ENCODE data around the gene VAMP8. TPM values are rescaled to one million over a fixed set of nuclear protein-coding genes. Genes with fewer than 3 reads are reported as not detected.
"Not testable (repeated sequence)": the region's sequence is repeated elsewhere in the genome, so short reads cannot be mapped to it uniquely, and the experiment has no call there.

The VAMP8 gene
- total RNA-seq, 1 experiment from 2014 or later = 1.5 TPM

DNA sequence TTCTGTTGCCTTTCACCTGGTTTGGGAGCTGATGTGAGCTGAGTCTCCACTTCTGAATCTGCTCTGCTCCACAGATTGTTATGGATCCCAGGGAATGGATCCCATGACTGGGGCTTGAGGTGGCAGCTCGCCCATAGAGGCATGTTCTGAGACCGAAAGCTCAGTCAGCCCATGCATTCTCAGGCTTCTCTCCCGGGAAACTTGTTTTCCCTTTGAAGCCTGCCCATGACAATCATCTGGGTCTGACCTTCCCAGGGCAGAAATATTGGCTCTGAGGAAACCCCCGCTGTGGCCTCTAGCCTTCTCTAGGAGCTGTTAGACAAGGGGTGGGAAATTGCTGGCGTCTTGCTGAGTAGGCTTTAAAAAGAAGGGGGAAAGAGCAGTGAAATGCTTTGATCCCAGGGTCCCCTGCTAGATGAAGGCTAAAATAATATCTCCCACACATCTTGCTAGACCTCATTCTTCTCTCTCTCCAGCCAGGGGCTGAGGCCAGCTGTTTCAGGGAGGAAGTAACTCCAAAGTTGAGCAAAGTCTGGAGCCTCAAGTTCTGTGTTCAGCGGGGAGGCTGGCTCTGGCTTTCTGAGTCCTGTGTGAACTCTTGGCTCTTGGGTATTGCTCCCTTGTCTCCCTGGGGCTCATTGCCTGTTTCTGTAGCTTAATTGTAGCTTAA, 2.0 kb downstream of the VAMP8 start:
- no peak for DNase-seq (ENCODE audit: low spot score)

DNA sequence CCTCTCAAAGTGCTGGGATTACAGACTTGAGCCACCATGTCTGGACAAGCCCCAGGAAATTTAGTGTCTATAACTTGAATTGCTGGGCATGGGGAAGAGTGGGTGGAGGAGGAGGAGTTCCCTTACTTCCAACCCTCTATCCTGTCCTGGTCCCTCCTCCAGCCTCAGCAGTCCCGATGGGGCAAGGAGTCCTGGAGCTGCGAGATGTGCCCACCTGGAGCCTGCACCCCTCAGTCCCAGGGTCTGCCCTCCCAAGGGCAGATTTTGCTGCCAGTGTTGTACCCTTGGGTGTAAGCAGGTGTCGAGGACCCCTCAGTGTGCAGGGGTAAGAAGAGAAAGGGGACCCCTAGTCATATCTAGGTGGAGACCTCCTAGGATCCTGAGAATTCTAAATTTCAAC, 2.8 kb downstream of the VAMP8 start:
- DNase-seq (ENCODE audit: low spot score) = no peak

DNA sequence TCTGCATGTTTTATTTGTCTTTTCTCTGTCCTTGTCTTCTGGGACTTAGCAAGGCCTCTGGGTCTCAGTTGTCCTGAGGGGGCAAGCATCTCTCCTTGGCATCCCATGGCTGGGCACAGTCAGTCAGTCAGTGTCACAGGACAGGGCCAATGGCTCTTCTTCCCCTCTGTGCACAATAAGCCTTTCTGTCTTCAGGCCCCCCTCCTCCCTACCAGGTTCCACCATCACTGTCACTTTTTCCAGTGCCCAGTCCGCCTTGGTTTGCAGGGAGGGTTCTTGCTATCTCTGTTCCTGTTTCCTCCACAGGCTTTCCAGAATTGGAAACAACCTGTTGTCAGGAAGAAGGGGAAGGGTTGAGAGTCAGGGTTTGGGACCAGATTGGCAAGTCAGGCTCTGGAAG, 5.1 kb downstream of the VAMP8 start:
- no peak for DNase-seq (ENCODE audit: low spot score)

DNA sequence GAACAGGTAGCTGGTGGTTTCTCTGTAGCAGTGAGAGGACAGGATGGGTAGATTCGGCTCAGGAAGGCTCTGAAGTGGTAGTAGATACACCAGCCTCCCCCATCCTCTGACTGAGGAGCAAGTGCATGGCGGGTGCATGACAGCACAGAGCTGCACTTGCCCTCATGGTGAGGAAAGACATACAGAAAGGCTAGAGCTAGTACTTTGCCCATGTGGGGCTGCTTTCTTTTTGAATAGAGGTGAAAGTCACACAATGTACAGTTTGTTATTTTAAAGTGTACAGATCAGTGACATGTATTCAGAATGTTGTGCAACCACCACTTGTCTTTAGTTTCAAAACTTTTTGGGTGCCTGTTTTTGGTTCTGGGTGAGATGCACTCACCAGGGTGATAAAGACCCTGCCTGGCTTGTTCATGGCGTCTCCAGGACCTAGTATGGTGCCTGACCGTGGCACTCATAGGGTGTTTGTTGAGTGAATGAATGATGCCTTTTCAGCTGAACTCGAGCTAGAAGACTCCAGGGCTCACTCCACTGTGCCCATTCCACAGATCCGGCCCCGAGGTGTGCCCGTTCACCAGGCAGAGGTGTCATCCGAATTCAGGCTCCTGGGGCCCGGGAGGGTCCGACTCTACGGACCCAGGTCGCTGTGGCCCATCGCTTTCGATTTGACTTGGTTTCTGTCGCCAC, 6.4 kb downstream of the VAMP8 start:
- no peak for DNase-seq (ENCODE audit: low spot score)

DNA sequence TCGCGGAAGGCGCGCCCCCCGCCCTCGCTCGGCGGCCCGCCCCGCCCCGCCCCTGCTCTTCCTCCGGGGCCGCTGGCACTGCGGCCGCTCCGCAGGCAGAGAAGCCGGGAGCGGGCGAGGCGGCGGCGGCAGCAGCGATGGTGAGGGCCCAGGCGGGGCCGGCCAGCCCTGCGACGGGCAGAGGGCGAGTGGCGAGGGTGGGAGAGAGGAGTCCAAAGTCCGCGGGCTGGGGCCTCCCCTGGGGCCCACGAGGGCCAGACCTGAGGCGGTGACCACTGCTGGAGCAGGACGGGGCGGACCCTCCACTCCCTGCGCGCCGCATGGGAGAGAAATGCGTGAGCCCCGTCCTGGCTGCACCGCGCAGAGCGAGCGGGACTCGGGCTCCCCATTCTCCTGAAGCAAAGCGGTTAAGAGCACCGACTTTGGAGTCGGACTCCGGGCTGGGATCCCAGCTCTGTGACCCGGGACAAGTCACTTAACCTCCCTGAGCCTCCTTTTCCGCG, 7.0 kb downstream of the VAMP8 start, which contains the start of gene VAMP5:
Gene VAMP5, plus strand, starts transcription at position 78 of the 503 bp plus-strand sequence. Its CDS starts 60 bp downstream, at position 138.
- no peak for DNase-seq (ENCODE audit: low spot score)

DNA sequence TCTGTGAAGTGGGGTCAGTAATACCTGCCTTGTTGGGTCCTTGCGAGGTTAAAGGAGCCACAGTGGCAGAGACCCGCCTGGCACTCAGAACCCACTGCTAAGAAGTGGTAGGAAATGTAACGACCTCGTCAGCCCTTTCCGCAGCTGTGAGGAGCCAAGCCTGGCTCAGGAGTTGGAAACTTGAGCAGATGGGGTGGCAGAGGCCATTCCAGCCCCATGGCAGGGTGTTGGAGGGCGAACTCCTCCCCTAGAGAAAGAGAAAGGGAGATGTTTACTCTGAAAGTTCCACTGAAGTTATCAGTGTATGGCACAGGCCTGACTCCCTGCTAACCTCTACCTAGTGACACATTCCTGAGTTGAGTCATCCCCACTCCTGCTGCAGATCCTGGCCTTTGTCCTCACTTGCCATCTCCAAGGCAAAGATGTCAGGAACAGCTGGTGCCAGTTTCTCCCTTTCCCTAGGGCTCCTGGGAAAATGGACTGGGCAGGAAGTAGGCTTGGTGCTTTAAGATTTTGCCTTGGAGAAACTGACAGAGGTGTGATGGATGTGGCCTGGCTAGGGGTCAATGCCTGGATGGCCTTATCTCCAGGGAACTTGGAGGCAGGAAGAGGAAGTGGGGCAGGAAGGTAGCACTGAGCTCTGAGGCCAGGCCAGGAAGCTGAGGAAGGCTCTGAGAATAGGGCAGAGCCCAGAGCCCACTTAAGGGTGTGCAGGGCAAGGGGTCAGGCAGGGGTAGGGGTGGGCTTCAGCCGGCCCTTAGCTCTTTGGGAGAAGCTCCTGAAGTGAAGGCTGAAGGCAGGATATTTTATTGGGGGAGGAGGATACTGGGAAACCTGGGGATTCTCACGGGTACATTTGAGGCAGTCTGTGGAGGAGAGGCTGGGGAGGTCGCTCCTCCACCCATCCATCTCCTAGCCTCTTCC, 7.7 kb downstream of the VAMP8 start:
- peak; percentile 97 for DNase-seq (ENCODE audit: low spot score)

DNA sequence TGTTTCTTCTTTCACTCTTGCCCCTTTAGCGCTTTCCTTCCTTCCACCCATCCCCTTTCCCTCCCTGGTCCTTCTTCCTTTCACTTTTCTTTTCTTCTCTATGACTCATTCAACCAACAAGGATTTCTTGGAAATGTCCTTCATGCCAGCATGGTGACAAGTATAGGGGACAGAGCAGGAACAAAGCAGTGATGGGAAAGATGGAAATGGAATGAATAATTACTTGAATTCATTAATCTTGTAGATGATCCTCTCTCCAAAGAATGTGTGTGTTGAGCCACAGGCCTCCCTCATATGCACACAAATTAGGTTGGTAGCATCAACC, 8.4 kb downstream of the VAMP8 start:
- DNase-seq (ENCODE audit: low spot score) = peak; percentile 87

DNA sequence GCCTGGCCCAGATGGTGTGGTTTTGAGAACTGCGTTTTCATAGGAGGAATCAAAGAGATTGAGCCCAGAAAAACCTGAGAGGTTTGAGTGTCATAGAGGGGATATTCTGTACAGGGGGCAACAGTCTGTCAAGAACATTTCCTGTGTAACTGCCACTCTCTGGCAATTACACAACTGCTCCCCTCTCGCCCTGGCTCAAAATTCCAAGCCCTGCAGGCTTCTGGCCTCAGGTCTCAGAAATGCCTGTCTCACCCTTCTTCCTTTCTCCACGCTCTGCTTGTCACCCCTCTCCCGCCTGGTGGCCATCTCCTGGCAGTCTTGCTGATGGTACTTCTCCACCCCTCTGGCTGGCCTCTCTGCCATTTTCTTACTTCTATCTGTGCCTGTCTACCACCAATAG, 10.8 kb downstream of the VAMP8 start:
- DNase-seq (ENCODE audit: low spot score) = no peak

DNA sequence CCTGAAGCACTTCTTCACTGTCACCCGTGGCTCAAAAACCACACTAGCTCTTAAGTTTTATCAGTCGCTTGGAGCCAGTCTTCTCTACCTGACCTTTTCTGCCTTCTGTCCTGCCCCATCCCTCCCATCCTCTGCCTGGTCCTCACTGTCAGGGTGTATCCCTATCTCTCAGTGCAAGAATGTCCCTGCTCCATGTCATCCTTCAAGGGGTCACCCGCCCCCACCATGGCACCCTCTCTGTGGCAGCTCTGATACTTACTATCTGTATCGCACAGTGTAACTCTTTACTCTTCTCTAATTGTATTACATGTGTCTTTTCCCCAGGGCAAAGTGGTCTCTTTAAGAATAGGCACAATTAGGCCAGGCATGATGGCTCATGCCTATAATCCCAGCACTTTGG, 11.3 kb downstream of the VAMP8 start:
- DNase-seq (ENCODE audit: low spot score) = no peak

DNA sequence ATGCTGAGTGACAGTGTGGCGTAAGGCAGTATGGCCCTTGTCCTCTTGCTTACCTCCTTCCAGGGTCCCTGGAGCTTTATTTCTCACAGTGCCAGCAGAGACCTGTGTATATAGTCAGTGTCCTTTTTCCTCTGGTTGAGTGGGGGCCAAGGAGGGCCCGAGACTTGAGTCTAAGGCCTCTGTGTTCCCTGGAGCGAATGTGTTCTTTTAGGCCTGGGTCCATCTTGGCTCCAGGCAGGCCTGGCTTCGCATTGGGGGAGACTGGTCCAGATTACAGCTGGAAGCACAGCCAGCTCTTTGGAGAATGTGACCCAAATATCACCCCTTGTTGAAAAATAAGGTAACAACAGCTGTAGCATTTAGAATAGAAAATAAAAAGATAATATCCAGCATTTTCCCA, 11.8 kb downstream of the VAMP8 start:
- DNase-seq (ENCODE audit: low spot score) = no peak

DNA sequence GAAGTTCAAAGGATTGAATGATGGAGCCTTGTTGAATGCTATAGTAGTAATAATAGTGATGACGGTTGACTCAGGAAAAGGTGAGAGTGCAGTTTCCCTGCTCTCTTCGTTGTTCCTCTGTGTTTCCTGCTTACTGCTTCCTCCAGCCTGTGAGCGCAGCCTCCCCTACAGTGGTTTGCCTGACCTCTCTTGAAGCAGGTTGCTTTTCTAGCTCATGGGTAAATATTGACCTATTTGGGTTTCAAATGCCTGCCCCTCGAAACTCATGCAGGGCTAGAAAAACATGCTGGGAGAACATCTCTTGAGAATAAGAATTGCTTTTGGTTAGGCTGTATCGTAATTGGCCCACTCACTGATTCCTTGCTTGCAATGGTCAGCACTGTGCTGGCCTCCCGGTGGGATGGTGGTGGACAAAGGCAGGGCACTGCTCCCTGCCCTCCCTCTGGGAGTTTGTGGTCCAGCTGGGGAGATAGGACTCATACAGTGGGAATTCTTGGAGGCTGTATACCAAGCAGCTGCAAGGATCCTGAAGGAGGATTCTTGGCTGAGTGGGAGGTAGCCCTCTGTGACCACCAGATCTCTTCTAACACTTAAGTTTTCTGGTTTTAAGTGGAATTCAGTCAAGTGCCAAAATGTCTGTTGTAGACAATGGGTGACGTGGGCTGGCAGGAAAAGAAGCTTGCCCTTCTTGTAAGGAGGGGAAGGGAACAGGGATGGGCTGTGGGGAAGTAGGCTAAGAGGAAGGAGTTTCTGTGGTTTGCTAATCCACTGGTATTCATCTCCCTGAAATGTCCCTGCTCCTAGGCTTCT, 12.8 kb downstream of the VAMP8 start:
- DNase-seq (ENCODE audit: low spot score) = peak; percentile 87

DNA sequence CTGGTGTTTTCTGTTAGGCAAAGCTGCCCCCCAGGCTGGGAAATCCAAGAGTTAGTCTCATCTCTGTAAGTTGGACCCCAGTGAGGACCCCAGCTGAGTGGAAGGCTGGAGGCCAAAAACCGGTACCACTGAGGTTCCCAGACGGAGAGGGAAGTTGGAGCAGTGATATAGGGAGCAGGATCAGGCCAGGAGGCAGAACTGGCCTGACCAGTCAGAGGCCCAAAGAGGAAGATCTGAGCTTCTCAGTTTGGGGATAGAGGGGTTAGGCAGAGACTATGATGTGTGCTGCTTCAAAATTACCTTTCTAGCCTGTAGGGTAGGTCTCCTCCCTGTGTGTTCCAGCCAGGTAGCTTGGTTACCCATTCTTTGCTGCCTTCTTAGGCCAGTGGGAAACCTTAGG, 13.6 kb downstream of the VAMP8 start:
- DNase-seq (ENCODE audit: low spot score) = no peak

DNA sequence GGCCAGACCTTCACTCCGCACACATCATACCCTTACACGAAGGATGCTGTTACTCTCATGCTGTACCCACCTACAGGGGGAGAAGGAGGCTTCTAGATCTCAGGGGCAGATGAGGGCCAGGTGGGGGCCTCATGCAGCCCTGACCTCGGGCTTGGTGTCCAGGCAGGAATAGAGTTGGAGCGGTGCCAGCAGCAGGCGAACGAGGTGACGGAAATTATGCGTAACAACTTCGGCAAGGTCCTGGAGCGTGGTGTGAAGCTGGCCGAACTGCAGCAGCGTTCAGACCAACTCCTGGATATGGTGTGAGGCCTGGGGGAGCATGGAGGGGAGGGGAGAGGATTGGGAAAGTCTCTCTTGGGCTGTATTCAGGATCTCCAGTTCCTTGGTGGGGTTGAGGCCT, 14.2 kb downstream of the VAMP8 start:
- DNase-seq (ENCODE audit: low spot score) = no peak

DNA sequence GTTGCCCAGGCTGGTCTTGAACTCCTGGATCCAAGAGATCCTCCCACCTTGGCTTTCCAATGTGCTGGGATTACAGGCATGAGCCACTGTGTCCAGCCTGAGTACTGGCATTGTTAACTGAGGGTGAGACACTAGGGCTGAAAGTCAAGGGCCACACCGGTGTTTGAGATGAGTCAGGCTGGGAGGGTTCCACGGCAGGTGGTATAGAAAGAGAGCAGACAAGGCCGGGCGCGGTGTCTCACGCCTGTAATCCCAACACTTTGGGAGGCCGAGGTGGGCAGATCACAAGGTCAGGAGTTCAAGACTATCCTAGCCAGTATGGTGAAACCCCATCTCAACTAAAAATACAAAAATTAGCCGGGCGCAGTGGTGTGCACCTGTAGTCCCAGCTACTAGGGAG, 14.9 kb downstream of the VAMP8 start:
- DNase-seq (ENCODE audit: low spot score) = not testable (repeated sequence)

DNA sequence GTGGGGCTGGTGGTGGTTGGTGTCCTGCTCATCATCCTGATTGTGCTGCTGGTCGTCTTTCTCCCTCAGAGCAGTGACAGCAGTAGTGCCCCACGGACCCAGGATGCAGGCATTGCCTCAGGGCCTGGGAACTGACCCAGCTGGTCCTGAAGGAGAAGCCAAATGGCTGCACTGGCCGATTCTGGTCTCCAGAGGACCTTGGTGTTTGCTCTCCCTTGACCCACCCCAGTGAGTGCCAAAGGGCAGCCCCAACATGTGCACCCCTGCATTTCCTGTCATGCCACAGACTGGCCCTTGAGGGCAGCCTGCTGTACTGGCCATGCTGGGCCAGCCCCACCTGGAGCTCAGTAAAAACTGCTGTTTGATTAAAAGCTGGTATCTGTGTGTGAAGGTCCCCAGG, 15.6 kb downstream of the VAMP8 start:
- DNase-seq (ENCODE audit: low spot score) = no peak

DNA sequence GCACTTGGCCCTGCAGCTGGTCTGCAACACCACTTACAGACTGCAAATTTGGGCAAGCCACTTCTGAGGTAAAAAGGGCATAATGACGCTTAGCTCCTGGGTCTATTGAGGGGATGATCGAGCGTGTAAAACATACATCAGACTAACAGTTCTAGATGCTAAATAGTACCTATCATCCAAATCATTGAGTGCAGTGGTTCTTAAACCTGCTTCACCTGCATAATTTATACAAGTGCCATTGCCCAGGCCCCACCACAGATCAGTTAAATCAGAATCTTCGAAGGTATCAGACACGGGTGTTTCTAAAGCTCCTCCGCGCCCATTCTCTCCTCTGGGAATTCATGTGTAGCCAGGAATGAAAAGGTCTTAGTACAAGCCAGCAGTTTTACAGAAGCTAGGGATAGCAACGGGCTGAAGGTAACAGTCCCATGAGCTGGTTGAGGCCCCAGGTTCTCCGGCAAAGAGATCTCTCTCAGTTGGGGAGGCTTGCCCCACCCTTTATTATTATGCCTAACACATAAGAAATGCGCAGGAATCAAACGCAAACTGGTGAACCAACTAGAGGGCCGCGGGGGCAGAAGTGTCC, 17.4 kb downstream of the VAMP8 start:
- DNase-seq (ENCODE audit: low spot score) = no peak

DNA sequence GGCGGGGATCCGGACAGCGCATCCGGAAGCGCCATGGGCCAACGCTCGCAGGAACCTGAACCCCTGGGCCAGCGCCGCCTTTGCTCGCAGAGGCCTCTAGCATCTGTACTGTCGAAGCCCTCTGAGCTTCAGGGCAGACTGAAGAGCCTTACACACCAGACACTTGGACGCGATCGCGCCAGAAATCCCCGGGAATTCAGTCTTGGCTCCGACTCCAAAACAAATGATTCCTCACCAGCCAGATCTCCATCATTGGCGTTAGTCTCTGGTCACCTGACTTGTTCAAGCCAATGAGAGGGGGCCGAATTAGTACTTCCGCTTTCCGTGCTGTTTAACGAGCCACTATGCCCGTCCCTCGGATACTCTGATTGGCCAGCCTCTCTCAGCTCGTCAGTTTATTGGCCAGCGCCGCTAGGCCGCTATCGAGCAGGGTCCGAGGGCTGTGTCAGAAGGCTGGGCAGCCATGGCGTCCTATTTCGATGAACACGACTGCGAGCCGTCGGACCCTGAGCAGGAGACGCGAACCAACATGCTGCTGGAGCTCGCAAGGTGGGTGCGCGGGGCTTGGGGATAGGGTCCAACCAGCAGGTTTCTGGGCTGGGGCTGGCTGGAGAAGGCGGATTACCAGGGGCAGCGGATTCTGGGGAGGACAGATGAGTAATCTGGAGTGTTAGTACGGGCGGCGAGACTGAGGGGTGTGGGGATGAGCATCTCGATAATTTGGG, 18.1 kb downstream of the VAMP8 start, which contains the start of gene RNF181:
Gene RNF181, plus strand, starts transcription at position 445 of the 725 bp plus-strand sequence. Its CDS starts 19 bp downstream, at position 464.
- peak; percentile 99 for DNase-seq (ENCODE audit: low spot score)

DNA sequence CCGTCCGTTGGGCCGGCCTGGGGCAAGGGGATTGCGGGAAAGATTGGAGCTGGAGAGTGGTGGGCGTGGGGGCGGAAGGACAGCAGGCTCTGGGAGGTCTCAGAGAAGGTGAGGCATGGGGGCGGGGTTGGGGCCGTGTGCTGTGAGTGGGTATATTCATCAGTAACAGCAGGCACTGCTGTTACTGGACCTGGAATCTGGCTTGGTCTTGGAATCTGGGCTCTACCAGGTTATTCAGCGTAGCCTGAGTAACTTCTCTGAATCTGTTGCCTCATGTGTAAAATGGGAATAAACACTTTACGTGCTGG, 18.6 kb downstream of the VAMP8 start:
- no peak for DNase-seq (ENCODE audit: low spot score)

DNA sequence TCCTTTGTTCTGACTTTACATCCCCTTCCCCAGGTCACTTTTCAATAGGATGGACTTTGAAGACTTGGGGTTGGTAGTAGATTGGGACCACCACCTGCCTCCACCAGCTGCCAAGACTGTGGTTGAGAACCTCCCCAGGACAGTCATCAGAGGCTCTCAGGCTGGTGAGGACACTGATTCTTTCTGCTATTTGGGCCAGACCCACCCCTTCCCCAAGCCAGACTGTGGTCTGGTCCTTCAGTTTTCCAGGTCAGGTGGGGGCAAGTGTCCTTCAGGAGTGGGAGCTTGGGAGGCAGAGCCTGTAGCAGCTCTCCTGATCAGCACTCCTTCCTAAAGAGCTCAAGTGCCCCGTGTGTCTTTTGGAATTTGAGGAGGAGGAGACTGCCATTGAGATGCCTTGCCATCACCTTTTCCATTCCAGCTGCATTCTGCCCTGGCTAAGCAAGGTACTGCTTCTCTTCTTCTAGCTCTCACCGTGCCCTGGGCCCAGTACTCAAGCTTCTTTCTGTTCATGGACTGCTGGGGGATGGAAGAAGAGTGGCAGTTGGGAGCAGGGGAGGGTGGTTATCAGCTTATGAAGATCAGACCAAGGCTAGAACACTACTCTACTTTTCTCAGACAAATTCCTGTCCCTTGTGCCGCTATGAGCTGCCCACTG, 19.2 kb downstream of the VAMP8 start:
- no peak for DNase-seq (ENCODE audit: low spot score)

DNA sequence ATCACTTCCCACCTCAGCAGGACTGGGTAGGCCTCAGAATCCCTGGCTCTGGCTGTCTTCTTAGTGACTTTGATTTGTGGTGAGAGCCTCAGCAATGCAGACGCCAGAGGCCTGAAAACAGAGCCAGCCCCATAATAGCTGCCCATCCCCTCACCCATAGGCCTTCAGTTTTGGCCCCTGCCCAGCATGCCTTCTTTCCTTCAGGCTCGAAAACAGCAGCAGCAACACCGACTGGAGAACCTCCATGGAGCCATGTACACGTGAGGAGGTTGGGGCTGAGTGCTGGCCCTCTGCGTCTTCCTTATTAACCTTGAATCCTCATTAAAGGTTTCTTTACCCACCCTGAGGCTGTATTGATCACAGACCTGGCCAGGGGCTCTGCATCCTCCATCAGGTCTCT, 19.9 kb downstream of the VAMP8 start:
- no peak for DNase-seq (ENCODE audit: low spot score)

All from A172 (cell line).